Activated CD4-positive, alpha-beta T cell treated with anti-CD3 and anti-CD28 coated beads, Interleukin-2, amount 50 U/mL, for 24 hours (primary cell): ENCODE measurements around the gene GOLGA6L26.
"Not testable (repeated sequence)": the region's sequence is repeated elsewhere in the genome, so short reads cannot be mapped to it uniquely, and the experiment has no call there.

Experiments
- DNase-seq, 2 donors: peaks; one replicate each; pipeline ENCODE4 v3.0.0-alpha.2; 2020; ENCODE audit warnings: low read depth in 1 of 2, low spot score in 1 of 2

The GOLGA6L26 gene

GRCh38 chr15:23334096-23334495 lies at the start of gene GOLGA6L26:
Gene GOLGA6L26, minus strand, starts transcription at chr15:23334196. Its CDS starts 61 bp downstream, at chr15:23334135.
- DNase-seq, result not testable (repeated sequence)

- DNase-seq, result not testable (repeated sequence)
Measured at GRCh38 chr15:23381192-23381591, 47.2 kb upstream of the GOLGA6L26 start.

- DNase-seq, result not testable (repeated sequence)
Measured at GRCh38 chr15:23380700-23381099, 46.7 kb upstream of the GOLGA6L26 start.

- DNase-seq, result not testable (repeated sequence)
Measured at GRCh38 chr15:23378946-23379345, 45.0 kb upstream of the GOLGA6L26 start.

- not testable (repeated sequence) for DNase-seq
Measured at GRCh38 chr15:23374226-23374625, 40.2 kb upstream of the GOLGA6L26 start.

GRCh38 chr15:23372891-23373600 lies 39.0 kb upstream of the GOLGA6L26 start:
- DNase-seq, result not testable (repeated sequence)

GRCh38 chr15:23372284-23372683 lies 38.3 kb upstream of the GOLGA6L26 start:
- no peak for DNase-seq

- DNase-seq, result not testable (repeated sequence)
Measured at GRCh38 chr15:23371868-23372267, 37.9 kb upstream of the GOLGA6L26 start.

- DNase-seq, result not testable (repeated sequence)
Measured at GRCh38 chr15:23371134-23371533, 37.1 kb upstream of the GOLGA6L26 start.

- no peak for DNase-seq
Measured at GRCh38 chr15:23370578-23370977, 36.6 kb upstream of the GOLGA6L26 start.

GRCh38 chr15:23364261-23364660 lies 30.3 kb upstream of the GOLGA6L26 start:
- not testable (repeated sequence) for DNase-seq

GRCh38 chr15:23362622-23363021 lies 28.6 kb upstream of the GOLGA6L26 start:
- not testable (repeated sequence) for DNase-seq

GRCh38 chr15:23354448-23354847 lies 20.5 kb upstream of the GOLGA6L26 start, which contains the start of gene GOLGA8S:
Gene GOLGA8S, plus strand, starts transcription at chr15:23354748. Its CDS starts 62 bp downstream, at chr15:23354810.
- DNase-seq, result not testable (repeated sequence)

GRCh38 chr15:23311233-23311632 lies 22.8 kb downstream of the GOLGA6L26 start:
- not testable (repeated sequence) for DNase-seq

- DNase-seq, result not testable (repeated sequence)
Measured at GRCh38 chr15:23305921-23306320, 28.1 kb downstream of the GOLGA6L26 start.

- DNase-seq, result not testable (repeated sequence)
Measured at GRCh38 chr15:23304805-23305204, 29.2 kb downstream of the GOLGA6L26 start.

- DNase-seq, result not testable (repeated sequence)
Measured at GRCh38 chr15:23304267-23304666, 29.7 kb downstream of the GOLGA6L26 start.

GRCh38 chr15:23303654-23304053 lies 30.3 kb downstream of the GOLGA6L26 start:
- DNase-seq, result peak in 1 of 2 donors; percentile 14

GRCh38 chr15:23303246-23303645 lies 30.8 kb downstream of the GOLGA6L26 start:
- DNase-seq, result not testable (repeated sequence)
